Hippocampal formation (tissue), 2 donors: ENCODE results near the gene SRRM3.
A peak's percentile ranks its signal among the peaks of the same experiment; 100 is the strongest.
"Not testable (repeated sequence)": the region's sequence is repeated elsewhere in the genome, so short reads cannot be mapped to it uniquely, and the experiment has no call there.

Experiments used
- DNase-seq, 2 donors: peaks; one replicate each; lab custom pipeline; 2025; lab: John Stamatoyannopoulos, UW

The SRRM3 gene

GRCh38 chr7:76226878-76227423 lies 25.3 kb downstream of the SRRM3 start:
- DNase-seq: not testable (repeated sequence)

GRCh38 chr7:76230214-76230613 lies 28.5 kb downstream of the SRRM3 start:
- no peak for DNase-seq

- no peak for DNase-seq
Observed at GRCh38 chr7:76231071-76231470, 29.4 kb downstream of the SRRM3 start.

GRCh38 chr7:76231583-76231982 lies 29.9 kb downstream of the SRRM3 start:
- DNase-seq: no peak

- no peak for DNase-seq
Observed at GRCh38 chr7:76232698-76233097, 31.0 kb downstream of the SRRM3 start.

- DNase-seq: no peak
Observed at GRCh38 chr7:76233538-76234281, 32.0 kb downstream of the SRRM3 start.

- DNase-seq: no peak
Observed at GRCh38 chr7:76234282-76234584, 32.5 kb downstream of the SRRM3 start.

- peak; percentile 35 to 65 for DNase-seq
Observed at GRCh38 chr7:76234931-76235441, 33.3 kb downstream of the SRRM3 start.

GRCh38 chr7:76236224-76236623 lies 34.5 kb downstream of the SRRM3 start:
- DNase-seq: no peak

- no peak for DNase-seq
Observed at GRCh38 chr7:76238326-76238725, 36.6 kb downstream of the SRRM3 start.

- DNase-seq: no peak
Observed at GRCh38 chr7:76241141-76241540, 39.4 kb downstream of the SRRM3 start.

- not testable (repeated sequence) for DNase-seq
Observed at GRCh38 chr7:76242517-76243063, 40.9 kb downstream of the SRRM3 start.

GRCh38 chr7:76244781-76245391 lies 43.2 kb downstream of the SRRM3 start:
- DNase-seq: no peak

GRCh38 chr7:76246804-76247389 lies 45.2 kb downstream of the SRRM3 start:
- no peak for DNase-seq

GRCh38 chr7:76247938-76248337 lies 46.2 kb downstream of the SRRM3 start:
- DNase-seq: no peak

GRCh38 chr7:76252021-76252420 lies 50.3 kb downstream of the SRRM3 start:
- DNase-seq: no peak

GRCh38 chr7:76254781-76255180 lies 53.1 kb downstream of the SRRM3 start:
- no peak for DNase-seq

- DNase-seq: no peak
Observed at GRCh38 chr7:76257973-76258372, 56.3 kb downstream of the SRRM3 start.

GRCh38 chr7:76259124-76260093 lies 57.7 kb downstream of the SRRM3 start:
- DNase-seq: no peak

- no peak for DNase-seq
Observed at GRCh38 chr7:76260171-76260703, 58.5 kb downstream of the SRRM3 start.

- no peak for DNase-seq
Observed at GRCh38 chr7:76261329-76261728, 59.6 kb downstream of the SRRM3 start.
